Peyer's patch (tissue), 4 donors: ENCODE results near the gene C9.

Source experiments
- POLR2A ChIP-seq, 2 donors: fragments of 450-650 bp; IDR thresholded peaks; one replicate each; pipeline ENCODE4 v1.5.1; 2017; ENCODE audit warnings: antibody characterized with exemption in 2 of 2, mild to moderate bottlenecking in 2 of 2, moderate library complexity in 2 of 2
- TF ChIP-seq, protein P1 (sequence below), 6 experiments: fragments of 450-650 bp in 4 of 6; fragments of 200-600 bp in 2 of 6; sonication (generic) in 1 of 6; IDR thresholded peaks; one replicate each; pipeline ENCODE4 v1.5.1; 2017 to 2019; ENCODE audit warnings: antibody characterized with exemption in 6 of 6, mild to moderate bottlenecking in 3 of 6, moderate library complexity in 1 of 6

DNA sequence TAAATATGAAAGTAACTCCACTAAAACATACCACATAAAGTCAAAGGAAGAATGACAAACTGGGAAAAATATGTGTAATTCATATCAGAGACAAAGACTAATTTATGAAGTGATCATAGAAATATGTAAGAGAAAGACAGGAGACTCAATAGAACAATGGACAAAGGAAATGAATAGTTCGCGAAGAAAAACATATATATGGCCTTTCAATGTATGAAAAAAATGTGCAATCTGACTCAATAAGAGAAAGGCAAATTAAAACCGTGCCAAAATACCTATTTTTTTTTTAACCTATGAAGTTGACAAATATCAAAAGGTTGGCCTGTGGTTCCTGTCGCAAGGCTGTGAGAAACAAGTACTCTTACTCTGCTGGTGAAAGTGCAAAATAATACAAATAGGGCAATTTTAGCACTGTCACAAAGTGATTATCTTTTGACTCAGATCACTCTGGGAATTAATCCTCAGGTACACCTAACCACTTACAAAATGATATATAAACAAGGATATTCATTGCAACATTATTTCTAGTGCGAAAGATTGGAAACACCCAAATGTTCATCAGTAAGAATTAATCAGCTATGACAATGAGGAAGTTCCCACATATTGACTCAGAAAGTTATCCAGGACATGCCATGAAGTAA is 3.7 kb downstream of the C9 start:
- TF ChIP-seq, protein P1, sequence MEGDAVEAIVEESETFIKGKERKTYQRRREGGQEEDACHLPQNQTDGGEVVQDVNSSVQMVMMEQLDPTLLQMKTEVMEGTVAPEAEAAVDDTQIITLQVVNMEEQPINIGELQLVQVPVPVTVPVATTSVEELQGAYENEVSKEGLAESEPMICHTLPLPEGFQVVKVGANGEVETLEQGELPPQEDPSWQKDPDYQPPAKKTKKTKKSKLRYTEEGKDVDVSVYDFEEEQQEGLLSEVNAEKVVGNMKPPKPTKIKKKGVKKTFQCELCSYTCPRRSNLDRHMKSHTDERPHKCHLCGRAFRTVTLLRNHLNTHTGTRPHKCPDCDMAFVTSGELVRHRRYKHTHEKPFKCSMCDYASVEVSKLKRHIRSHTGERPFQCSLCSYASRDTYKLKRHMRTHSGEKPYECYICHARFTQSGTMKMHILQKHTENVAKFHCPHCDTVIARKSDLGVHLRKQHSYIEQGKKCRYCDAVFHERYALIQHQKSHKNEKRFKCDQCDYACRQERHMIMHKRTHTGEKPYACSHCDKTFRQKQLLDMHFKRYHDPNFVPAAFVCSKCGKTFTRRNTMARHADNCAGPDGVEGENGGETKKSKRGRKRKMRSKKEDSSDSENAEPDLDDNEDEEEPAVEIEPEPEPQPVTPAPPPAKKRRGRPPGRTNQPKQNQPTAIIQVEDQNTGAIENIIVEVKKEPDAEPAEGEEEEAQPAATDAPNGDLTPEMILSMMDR (IDR thresholded peaks at IDR 0.05) = no peak
- no peak for TF ChIP-seq POLR2A (IDR thresholded peaks at IDR 0.05)
